ENCODE results near the gene PET117.

DNA sequence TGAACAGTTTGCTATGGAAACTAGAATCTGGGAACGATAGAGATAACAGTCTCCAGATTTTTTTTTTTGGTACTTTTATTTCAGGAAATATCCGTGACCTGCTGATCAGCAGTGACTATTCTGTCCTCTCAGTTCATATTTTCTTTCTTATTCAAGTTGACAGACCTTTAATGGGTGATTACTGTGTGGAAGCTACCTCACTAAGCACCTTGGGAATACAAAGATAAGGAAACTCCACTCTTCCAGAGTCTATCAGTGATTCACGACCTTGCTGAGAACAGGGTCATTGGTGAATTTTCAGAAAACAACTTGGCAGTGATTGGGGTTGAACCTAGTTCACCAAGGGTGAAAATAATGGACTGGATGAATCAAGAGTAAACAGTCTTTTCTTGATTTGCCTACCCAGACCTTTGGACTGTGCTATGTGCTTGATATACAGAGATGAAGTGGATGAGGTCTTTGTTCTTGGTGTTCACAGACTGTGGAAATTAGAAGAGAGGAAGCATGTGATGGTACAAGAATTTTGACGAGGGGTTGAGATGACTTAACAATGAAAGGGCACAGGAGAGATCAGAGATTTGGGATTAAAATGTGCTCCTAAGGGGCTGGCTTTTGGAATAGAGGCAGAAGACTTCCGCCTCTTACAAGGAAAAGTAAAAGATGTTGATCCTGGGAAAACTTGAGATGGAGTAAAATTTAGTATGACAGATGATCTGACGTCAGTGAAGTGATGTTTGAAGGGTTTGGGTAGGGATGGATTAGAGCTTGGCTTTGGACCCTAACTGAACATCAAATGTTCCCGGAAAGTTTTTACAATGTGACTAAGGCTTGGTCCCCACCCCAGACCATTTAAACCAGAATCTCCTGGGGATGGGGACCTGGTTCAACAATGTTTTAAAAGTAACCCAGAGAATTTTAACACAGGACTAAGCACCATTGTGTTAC lies 1.2 kb downstream of the PET117 start:
- TF ChIP-seq, protein P1, sequence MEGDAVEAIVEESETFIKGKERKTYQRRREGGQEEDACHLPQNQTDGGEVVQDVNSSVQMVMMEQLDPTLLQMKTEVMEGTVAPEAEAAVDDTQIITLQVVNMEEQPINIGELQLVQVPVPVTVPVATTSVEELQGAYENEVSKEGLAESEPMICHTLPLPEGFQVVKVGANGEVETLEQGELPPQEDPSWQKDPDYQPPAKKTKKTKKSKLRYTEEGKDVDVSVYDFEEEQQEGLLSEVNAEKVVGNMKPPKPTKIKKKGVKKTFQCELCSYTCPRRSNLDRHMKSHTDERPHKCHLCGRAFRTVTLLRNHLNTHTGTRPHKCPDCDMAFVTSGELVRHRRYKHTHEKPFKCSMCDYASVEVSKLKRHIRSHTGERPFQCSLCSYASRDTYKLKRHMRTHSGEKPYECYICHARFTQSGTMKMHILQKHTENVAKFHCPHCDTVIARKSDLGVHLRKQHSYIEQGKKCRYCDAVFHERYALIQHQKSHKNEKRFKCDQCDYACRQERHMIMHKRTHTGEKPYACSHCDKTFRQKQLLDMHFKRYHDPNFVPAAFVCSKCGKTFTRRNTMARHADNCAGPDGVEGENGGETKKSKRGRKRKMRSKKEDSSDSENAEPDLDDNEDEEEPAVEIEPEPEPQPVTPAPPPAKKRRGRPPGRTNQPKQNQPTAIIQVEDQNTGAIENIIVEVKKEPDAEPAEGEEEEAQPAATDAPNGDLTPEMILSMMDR (IDR thresholded peaks at IDR 0.05): no peak
- TF ChIP-seq POLR2A (IDR thresholded peaks at IDR 0.05): no peak
